Astrocyte of the spinal cord (primary cell): ENCODE data around the gene MCRS1.
"Not testable (repeated sequence)": the region's sequence is repeated elsewhere in the genome, so short reads cannot be mapped to it uniquely, and the experiment has no call there.

Experiments used
- DNase-seq: peaks from one replicate; pipeline ENCODE4 v3.0.0; 2011; ENCODE audit warnings: low read depth, low spot score
- H3K4me3 ChIP-seq: 2 replicates; pipeline ENCODE4 v1.5.1; 2011; ENCODE audit warnings: low read depth, mild to moderate bottlenecking, low read length, moderate library complexity
- CTCF ChIP-seq: IDR thresholded peaks from 2 replicates; pipeline ENCODE4 v1.5.1; 2012; ENCODE audit warnings: low read depth, mild to moderate bottlenecking, low read length, inconsistent platforms
- in situ Hi-C: cut with HindIII; loops from 2 replicates; pipeline ENCODE4 v1.10.0; 2017; ENCODE audit warnings: low sequenced_read_pairs

The MCRS1 gene

DNA sequence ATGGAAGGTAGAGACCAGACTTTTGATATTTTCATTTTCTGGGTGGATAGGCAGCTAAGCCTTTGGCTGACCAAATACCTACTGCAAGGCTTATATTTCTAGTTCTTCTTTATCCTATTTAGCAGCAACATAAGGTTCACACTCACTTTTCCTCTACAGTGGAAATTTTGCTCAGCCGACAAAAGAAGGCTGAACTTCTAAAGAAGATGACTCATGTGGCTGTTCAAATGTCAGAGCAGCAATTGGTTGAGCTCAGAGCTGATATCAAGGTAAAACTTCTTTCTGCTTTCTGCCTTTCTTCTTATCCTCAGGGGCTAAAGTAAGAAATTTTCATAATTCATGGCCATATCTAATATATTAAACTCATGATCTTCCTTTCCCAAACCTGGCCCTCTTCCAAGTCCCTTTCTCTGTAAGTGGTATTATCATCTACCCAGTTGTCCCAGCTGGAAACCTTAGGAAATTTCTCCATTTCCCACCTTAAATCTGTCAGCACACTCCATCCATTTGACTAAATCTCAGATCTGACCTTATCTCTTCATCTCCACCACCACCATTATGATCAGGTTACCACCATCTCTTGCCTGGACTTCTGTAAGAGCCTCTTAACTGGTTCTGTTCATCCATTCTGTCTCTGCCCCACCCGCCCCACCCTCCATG, 48.9 kb downstream of the MCRS1 start:
- no peak overlapping the region for H3K4me3 ChIP-seq
- in situ Hi-C loops, result loop anchor here (25.0 kb wide), 1 partner anchor 157 kb away; the partner anchor contains the start of gene SPATS2
- TF ChIP-seq CTCF, result no peak
- peak; percentile 64 for DNase-seq

- DNase-seq, result peak; percentile 84
- TF ChIP-seq CTCF, result no peak
- in situ Hi-C loops, result loop anchor here (25.0 kb wide), 1 partner anchor 153 kb away; the partner anchor contains the start of gene SPATS2
- no peak overlapping the region for H3K4me3 ChIP-seq
Observed at GRCh38 chr12:49515266-49515665, 52.7 kb downstream of the MCRS1 start.

GRCh38 chr12:49512546-49512945, 55.4 kb downstream of the MCRS1 start:
- in situ Hi-C loops, result loop anchor here (25.0 kb wide), 1 partner anchor 150 kb away; the partner anchor contains the start of gene SPATS2
- no peak for DNase-seq
- H3K4me3 ChIP-seq, result no peak overlapping the region
- TF ChIP-seq CTCF, result no peak

GRCh38 chr12:49511410-49511809, 56.5 kb downstream of the MCRS1 start:
- no peak for TF ChIP-seq CTCF
- in situ Hi-C loops, result loop anchor here (25.0 kb wide), 1 partner anchor 149 kb away; the partner anchor contains the start of gene SPATS2
- H3K4me3 ChIP-seq, result no peak overlapping the region
- DNase-seq, result no peak

DNA sequence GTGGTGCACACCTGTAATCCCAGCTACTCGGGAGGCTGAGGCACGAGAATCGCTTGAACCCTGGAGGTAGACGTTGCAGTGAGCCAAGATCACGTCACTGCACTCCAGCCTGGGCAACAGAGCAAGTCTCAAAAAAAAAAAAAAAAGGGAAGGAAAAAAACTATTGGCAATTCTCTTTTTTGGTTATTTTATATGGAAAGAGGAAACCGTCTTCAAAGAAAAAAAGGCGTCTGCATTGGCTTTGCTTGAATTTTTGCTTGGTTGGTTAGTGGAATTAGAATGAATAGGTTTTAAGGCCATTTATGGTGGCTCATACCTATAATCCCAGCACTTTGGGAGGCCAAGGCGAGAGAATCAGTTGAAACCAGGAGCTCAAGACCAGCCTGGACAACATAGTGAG, 58.3 kb downstream of the MCRS1 start:
- not testable (repeated sequence) for DNase-seq
- in situ Hi-C loops, result loop anchor here (25.0 kb wide), 1 partner anchor 147 kb away; the partner anchor contains the start of gene SPATS2

More for the DNA sequence above, 58.3 kb downstream of the MCRS1 start:
- not testable (repeated sequence) for H3K4me3 ChIP-seq
